GM19324 (cell line): Measurements from ENCODE around the gene PCYOX1L.

Experiments used
- ATAC-seq: cut with Tn5 transposase; IDR thresholded peaks from one replicate; pipeline ENCODE4 v1.9.1; 2021; ENCODE audit warnings: mild to moderate bottlenecking, moderate library complexity; ENCODE audit not compliant: unreplicated experiment, low FRiP score

PCYOX1L gene

GRCh38 chr5:149405550-149406202, 47.8 kb downstream of the PCYOX1L start:
- no peak for ATAC-seq

- no peak for ATAC-seq
These were observed 48.5 kb downstream of the PCYOX1L start for GRCh38 chr5:149406203-149406978.

- ATAC-seq: no peak
These were observed 49.1 kb downstream of the PCYOX1L start for GRCh38 chr5:149406979-149407306.

GRCh38 chr5:149407323-149408251, 49.7 kb downstream of the PCYOX1L start:
- no peak for ATAC-seq

GRCh38 chr5:149408252-149409099, 50.6 kb downstream of the PCYOX1L start:
- ATAC-seq: no peak

GRCh38 chr5:149409268-149409948, 51.6 kb downstream of the PCYOX1L start:
- ATAC-seq: no peak

GRCh38 chr5:149410071-149410470, 52.2 kb downstream of the PCYOX1L start:
- ATAC-seq: no peak

GRCh38 chr5:149410721-149411432, 53.0 kb downstream of the PCYOX1L start:
- ATAC-seq: no peak

GRCh38 chr5:149411738-149412519, 54.1 kb downstream of the PCYOX1L start:
- no peak for ATAC-seq

GRCh38 chr5:149412783-149413476, 55.1 kb downstream of the PCYOX1L start:
- no peak for ATAC-seq

- ATAC-seq: no peak
These were observed 55.8 kb downstream of the PCYOX1L start for GRCh38 chr5:149413477-149414210.

- ATAC-seq: no peak
These were observed 56.7 kb downstream of the PCYOX1L start for GRCh38 chr5:149414405-149415065.

GRCh38 chr5:149415066-149415967, 57.5 kb downstream of the PCYOX1L start:
- no peak for ATAC-seq

- ATAC-seq: no peak
These were observed 59.3 kb downstream of the PCYOX1L start for GRCh38 chr5:149416987-149417710.
